Fibroblast of pulmonary artery (primary cell): ENCODE data around the gene PTPN13.

Source experiments
- DNase-seq: peaks from one replicate; pipeline ENCODE4 v3.0.0-alpha.2; 2010; ENCODE audit warnings: low read depth
- H3K4me3 ChIP-seq: replicated peaks from 2 replicates; pipeline ENCODE4 v1.5.1; 2011; ENCODE audit warnings: low read depth, mild to moderate bottlenecking, control low read depth, low read length, moderate library complexity
- TF ChIP-seq, protein P1 (sequence below): IDR thresholded peaks from 2 replicates; pipeline ENCODE4 v1.5.1; 2011; ENCODE audit warnings: mild to moderate bottlenecking, control low read depth, low read length, inconsistent platforms; ENCODE audit errors: missing control alignments

PTPN13 gene

DNA sequence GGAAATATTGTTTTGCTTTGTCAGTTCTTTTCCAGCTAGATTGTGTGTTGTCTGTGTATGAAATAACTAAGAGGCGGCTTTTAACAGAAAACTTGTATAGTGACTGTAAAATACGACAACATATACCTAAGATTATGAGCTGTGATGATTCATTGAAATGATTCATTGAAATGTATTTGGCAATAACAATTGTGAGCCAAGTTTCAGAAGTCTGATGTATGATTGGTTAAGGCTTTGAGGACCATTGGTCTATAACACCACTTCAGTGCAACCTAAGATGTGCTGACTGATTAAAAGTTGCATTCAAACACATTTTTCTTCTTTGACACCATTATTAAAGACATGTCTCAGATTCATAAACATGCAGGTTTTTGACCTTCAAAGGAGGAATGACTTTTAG is 76.6 kb downstream of the PTPN13 start:
- DNase-seq: peak; percentile 84
- TF ChIP-seq, protein P1, sequence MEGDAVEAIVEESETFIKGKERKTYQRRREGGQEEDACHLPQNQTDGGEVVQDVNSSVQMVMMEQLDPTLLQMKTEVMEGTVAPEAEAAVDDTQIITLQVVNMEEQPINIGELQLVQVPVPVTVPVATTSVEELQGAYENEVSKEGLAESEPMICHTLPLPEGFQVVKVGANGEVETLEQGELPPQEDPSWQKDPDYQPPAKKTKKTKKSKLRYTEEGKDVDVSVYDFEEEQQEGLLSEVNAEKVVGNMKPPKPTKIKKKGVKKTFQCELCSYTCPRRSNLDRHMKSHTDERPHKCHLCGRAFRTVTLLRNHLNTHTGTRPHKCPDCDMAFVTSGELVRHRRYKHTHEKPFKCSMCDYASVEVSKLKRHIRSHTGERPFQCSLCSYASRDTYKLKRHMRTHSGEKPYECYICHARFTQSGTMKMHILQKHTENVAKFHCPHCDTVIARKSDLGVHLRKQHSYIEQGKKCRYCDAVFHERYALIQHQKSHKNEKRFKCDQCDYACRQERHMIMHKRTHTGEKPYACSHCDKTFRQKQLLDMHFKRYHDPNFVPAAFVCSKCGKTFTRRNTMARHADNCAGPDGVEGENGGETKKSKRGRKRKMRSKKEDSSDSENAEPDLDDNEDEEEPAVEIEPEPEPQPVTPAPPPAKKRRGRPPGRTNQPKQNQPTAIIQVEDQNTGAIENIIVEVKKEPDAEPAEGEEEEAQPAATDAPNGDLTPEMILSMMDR: no peak
- no peak overlapping the region for H3K4me3 ChIP-seq

DNA sequence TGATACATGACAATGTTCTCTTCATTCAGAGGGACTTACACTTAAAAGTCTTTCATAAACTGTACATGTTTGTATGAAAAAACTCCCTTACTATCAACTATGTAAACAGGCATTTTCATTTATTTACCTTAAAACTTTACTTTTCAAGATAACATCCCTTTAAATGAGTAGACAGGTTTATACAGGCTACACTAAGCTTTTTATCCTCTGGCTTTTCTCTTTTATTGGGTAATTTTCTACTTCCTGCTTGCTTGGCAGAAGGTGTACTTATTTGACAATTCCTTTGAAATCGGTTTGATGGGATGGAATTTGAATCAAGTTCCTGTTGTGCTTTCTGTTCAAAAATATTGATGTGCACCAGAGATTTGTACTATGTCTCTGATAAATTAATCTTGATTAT is 81.4 kb downstream of the PTPN13 start:
- no peak overlapping the region for H3K4me3 ChIP-seq
- TF ChIP-seq, protein P1: no peak
- no peak for DNase-seq

DNA sequence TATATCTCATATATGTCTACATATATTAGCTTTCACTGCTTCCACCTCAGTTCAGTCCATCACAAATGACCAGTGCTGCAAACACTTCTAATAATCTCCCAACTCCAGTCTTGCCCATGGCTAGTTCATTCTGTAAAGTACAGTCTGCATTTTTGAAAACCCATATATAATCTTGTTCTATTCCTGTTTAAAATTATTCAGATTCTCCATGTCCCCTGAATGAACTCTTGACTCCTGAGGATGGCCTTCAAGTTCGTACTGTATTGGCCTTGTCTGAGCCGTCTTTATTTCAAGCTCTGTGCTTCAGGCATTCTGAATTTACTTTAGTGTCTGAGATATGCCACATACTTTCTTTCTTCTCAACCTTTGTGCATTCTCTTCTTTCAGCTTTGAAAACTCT is 84.7 kb downstream of the PTPN13 start:
- no peak overlapping the region for H3K4me3 ChIP-seq
- DNase-seq: no peak
- TF ChIP-seq, protein P1: no peak

DNA sequence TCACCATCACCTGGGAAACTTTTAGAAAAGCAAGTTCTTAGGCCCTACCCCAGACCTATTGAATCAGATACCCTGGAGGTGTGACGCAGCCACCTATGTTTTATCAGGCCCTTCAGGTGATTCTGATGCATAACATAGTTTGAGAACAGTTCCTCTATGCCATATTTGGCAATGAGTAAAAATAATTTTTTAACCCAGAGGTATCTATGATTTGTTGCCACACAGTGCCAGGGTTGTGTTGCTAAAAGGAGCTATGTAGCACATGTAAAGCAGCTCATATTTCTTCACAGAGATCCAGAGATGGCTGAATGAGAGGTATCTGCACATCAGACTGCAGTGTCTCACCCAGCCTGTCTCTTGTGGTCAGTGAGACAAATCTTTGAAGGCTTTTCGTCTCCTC is 85.3 kb downstream of the PTPN13 start:
- DNase-seq: no peak
- H3K4me3 ChIP-seq: no peak overlapping the region
- TF ChIP-seq, protein P1: no peak

DNA sequence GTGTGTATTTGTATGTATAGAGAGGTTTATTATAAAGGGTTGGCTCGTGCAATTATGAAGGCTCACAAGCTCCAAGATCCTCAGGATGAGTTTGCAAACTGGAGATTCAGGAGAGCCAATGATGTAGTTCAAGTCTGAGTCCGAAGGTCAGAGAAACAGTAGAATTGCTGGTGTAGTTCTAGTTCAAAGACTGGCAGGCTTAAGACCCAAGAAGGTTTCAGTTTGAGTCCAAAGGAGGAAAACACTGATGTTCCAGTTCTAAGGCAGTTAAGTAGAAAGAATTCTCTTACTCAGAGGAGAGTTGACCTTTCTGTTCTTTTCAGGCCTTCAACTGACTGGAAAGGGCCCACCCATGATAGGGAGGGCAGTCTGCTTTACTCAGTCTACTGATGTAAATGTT is 89.1 kb downstream of the PTPN13 start:
- DNase-seq: no peak
- H3K4me3 ChIP-seq: no peak overlapping the region
- TF ChIP-seq, protein P1: no peak

DNA sequence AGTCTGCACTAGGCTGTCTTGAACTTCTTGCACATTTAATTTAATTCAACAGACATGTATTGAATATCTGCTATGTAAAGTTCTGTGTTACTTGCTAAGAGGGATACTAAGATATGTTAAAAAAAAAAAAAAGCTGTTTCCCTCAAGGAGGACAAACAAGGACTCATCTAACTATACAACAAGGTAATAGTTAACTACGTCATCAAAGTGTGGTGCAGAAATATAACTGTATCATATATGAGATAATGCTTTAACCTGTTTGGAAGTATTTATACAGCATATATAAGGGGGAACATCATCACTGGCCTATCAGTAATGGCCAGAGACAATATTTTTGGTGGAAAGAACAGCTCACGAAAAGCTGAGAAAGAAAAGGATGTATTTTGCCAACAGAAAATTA is 89.9 kb downstream of the PTPN13 start:
- no peak overlapping the region for H3K4me3 ChIP-seq
- DNase-seq: no peak
- TF ChIP-seq, protein P1: no peak

DNA sequence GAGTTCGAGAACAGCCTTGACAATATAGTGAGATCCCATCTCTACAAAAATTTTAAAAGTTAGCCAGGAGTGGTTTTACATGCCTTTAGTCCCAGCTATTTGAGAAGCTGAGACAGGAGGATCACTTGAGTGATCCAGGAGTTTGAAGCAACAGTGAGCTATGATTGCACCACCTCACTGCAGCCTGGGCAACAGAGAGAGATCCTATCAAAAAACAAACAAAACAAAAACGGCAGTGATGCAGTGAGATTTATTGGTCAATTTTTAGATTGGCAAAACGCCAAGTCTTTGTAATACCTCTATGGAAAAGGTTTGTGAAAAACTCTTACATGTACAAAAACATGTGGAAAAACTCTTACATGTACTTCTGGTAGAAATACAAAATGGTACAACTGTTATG is 91.3 kb downstream of the PTPN13 start:
- TF ChIP-seq, protein P1: no peak
- peak; percentile 94 for DNase-seq
- no peak overlapping the region for H3K4me3 ChIP-seq
